Endodermal cell (in vitro differentiated cells): ENCODE data around the gene ADAMTS2. TPM values are rescaled to one million over a fixed set of nuclear protein-coding genes. Genes with fewer than 3 reads are reported as not detected.

Source experiments
- DNase-seq: peaks from one replicate; pipeline ENCODE4 v3.0.0-alpha.2; 2017
- H3K27ac ChIP-seq: 2 replicates; pipeline ENCODE4 v1.5.1; 2013; ENCODE audit warnings: mild to moderate bottlenecking, low read depth, low read length, moderate library complexity
- H3K27me3 ChIP-seq: 2 replicates; pipeline ENCODE4 v1.6.1; 2013; ENCODE audit warnings: mild to moderate bottlenecking, low read length, moderate library complexity; ENCODE audit not compliant: insufficient read depth, control insufficient read depth, poor library complexity, severe bottlenecking
- H3K36me3 ChIP-seq: 2 replicates; pipeline ENCODE4 v1.7.0; 2013; ENCODE audit warnings: mild to moderate bottlenecking, low read length, moderate library complexity; ENCODE audit not compliant: control insufficient read depth, insufficient read depth
- H3K4me1 ChIP-seq: one replicate; pipeline ENCODE4 v1.7.0; 2013; ENCODE audit warnings: low read length; ENCODE audit not compliant: control insufficient read depth, insufficient read depth
- H3K4me3 ChIP-seq: 2 replicates; pipeline ENCODE4 v1.5.1; 2013; ENCODE audit warnings: mild to moderate bottlenecking, low read length, moderate library complexity
- H3K9ac ChIP-seq: 2 replicates; pipeline ENCODE4 v1.6.1; 2013; ENCODE audit warnings: mild to moderate bottlenecking, low read length, moderate library complexity; ENCODE audit not compliant: poor library complexity, severe bottlenecking; ENCODE audit errors: extremely low read depth
- H3K9me3 ChIP-seq: 2 replicates; pipeline ENCODE4 v1.6.1; 2013; ENCODE audit warnings: mild to moderate bottlenecking, low read length, moderate library complexity; ENCODE audit not compliant: control insufficient read depth
- H3K27ac Mint-ChIP-seq: 2 replicates; pipeline ENCODE4 v1.8.0; 2020; ENCODE audit warnings: mixed read lengths
- H3K27me3 Mint-ChIP-seq: 2 replicates; pipeline ENCODE4 v1.8.0; 2021; ENCODE audit warnings: mild to moderate bottlenecking, mixed read lengths; ENCODE audit not compliant: insufficient read depth
- H3K36me3 Mint-ChIP-seq: 2 replicates; pipeline ENCODE4 v1.8.0; 2020; ENCODE audit warnings: low read depth, mixed read lengths
- H3K4me1 Mint-ChIP-seq: 2 replicates; pipeline ENCODE4 v1.8.0; 2020; ENCODE audit warnings: mixed read lengths
- H3K4me3 Mint-ChIP-seq: 2 replicates; pipeline ENCODE4 v1.8.0; 2020; ENCODE audit warnings: mild to moderate bottlenecking, moderate library complexity, mixed read lengths
- H3K9me3 Mint-ChIP-seq: 2 replicates; pipeline ENCODE4 v1.8.0; 2020; ENCODE audit warnings: mild to moderate bottlenecking, mixed read lengths
- CTCF ChIP-seq: fragments of 200-600 bp; sonication (generic); conservative IDR thresholded peaks from 2 replicates; pipeline ENCODE4 v1.5.0; 2021; ENCODE audit warnings: antibody characterized with exemption, mild to moderate bottlenecking
- WGBS, 2 experiments: methylation state at CpG; one replicate each; pipeline versions ENCODE4 v1.1.5 to v1.1.7; 2013; ENCODE audit warnings: missing lambda C conversion rate in 2 of 2, mixed read lengths in 1 of 2; ENCODE audit not compliant: insufficient coverage in 1 of 2, insufficient read length in 1 of 2; 5-methylcytosine and 5-hydroxymethylcytosine counted together
- total RNA-seq, 2 donors: library from RNA; stranded (reverse); fragmentation: NEBNext Ultra II Directional in 1 of 2; extraction: Animal tissue kit (Norgen Biotek cat#: 25700) in 1 of 2; gene quantifications; 2 replicates in 1 of 2; 3 replicates in 1 of 2; pipeline ENCODE4 v1.2.1, GENCODE V29; 2021

ADAMTS2 gene
- total RNA-seq, 2 donors from 2014 or later: 1.2 to 2.6 TPM

- H3K36me3 Mint-ChIP-seq: no peaks in the 10 kb centered on the region
- peaks cover 13% of the 10 kb centered on the region for H3K9me3 ChIP-seq
- H3K4me1 Mint-ChIP-seq: peaks cover 8% of the 10 kb centered on the region
- H3K4me3 ChIP-seq: no peak overlapping the region
- no peaks in the 10 kb centered on the region for H3K27me3 Mint-ChIP-seq
- H3K9ac ChIP-seq: no peak overlapping the region
- H3K36me3 ChIP-seq: no peaks in the 10 kb centered on the region
- 91 to 100% methylated on average over 2 to 8 of the region's 8 CpGs for WGBS, 2 experiments
- H3K4me3 Mint-ChIP-seq: no peak overlapping the region
- peak; percentile 15 for DNase-seq
- no peak overlapping the region for H3K27ac ChIP-seq
- no peaks in the 10 kb centered on the region for H3K27me3 ChIP-seq
- TF ChIP-seq CTCF: no peak
- H3K9me3 Mint-ChIP-seq: peaks cover 20% of the 10 kb centered on the region
- no peak overlapping the region for H3K27ac Mint-ChIP-seq
- no peaks in the 10 kb centered on the region for H3K4me1 ChIP-seq
Observed at GRCh38 chr5:179235416-179236400, 109.6 kb downstream of the ADAMTS2 start.

- no peaks in the 10 kb centered on the region for H3K36me3 Mint-ChIP-seq
- H3K27ac ChIP-seq: no peak overlapping the region
- H3K9me3 ChIP-seq: peaks cover 13% of the 10 kb centered on the region
Observed at GRCh38 chr5:179234563-179235135, 110.6 kb downstream of the ADAMTS2 start.

More at GRCh38 chr5:179234563-179235135, 110.6 kb downstream of the ADAMTS2 start:
- Histone ChIP-seq H3K27me3 (no peaks in the 10 kb centered on the region), H3K4me1 (no peaks in the 10 kb centered on the region), H3K4me3 (no peak overlapping the region), H3K36me3 (no peaks in the 10 kb centered on the region), H3K9ac (no peak overlapping the region)
- no peaks in the 10 kb centered on the region for H3K27me3 Mint-ChIP-seq
- no peak overlapping the region for H3K27ac Mint-ChIP-seq
- peak; percentile 28 for DNase-seq
- H3K4me1 Mint-ChIP-seq: peaks cover 12% of the 10 kb centered on the region
- no peak overlapping the region for H3K4me3 Mint-ChIP-seq
- TF ChIP-seq CTCF: no peak
- H3K9me3 Mint-ChIP-seq: peaks cover 20% of the 10 kb centered on the region
- 92% methylated on average over 9 to 12 of the region's 12 CpGs for WGBS, 2 experiments
